ENCODE results near the gene NEK10.

Gene NEK10

DNA sequence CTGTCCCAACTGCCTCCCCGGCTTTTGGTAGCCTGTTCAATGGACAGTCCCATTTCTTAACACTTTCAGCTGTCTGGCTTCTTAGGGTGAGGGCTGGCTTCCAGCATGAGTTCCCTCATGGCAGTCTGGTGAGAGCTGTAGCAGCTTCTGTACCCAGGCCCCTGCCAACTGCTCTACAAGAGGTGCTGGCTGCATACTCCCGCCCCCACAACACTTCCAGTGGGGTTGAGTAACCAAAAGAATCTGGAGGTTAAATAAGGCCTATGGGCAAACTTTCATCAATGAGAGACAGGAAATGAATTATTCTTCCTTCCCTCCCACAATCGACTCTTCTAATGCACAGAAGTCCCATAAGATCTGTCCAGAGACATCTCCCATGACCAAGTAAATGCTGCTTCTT lies 145.0 kb downstream of the NEK10 start:
- H3K36me3 ChIP-seq = no peaks in the 10 kb centered on the region
- TF ChIP-seq, protein P1, sequence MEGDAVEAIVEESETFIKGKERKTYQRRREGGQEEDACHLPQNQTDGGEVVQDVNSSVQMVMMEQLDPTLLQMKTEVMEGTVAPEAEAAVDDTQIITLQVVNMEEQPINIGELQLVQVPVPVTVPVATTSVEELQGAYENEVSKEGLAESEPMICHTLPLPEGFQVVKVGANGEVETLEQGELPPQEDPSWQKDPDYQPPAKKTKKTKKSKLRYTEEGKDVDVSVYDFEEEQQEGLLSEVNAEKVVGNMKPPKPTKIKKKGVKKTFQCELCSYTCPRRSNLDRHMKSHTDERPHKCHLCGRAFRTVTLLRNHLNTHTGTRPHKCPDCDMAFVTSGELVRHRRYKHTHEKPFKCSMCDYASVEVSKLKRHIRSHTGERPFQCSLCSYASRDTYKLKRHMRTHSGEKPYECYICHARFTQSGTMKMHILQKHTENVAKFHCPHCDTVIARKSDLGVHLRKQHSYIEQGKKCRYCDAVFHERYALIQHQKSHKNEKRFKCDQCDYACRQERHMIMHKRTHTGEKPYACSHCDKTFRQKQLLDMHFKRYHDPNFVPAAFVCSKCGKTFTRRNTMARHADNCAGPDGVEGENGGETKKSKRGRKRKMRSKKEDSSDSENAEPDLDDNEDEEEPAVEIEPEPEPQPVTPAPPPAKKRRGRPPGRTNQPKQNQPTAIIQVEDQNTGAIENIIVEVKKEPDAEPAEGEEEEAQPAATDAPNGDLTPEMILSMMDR (IDR thresholded peaks at IDR 0.05; ENCODE audit: low read depth, low read length) = no peak

DNA sequence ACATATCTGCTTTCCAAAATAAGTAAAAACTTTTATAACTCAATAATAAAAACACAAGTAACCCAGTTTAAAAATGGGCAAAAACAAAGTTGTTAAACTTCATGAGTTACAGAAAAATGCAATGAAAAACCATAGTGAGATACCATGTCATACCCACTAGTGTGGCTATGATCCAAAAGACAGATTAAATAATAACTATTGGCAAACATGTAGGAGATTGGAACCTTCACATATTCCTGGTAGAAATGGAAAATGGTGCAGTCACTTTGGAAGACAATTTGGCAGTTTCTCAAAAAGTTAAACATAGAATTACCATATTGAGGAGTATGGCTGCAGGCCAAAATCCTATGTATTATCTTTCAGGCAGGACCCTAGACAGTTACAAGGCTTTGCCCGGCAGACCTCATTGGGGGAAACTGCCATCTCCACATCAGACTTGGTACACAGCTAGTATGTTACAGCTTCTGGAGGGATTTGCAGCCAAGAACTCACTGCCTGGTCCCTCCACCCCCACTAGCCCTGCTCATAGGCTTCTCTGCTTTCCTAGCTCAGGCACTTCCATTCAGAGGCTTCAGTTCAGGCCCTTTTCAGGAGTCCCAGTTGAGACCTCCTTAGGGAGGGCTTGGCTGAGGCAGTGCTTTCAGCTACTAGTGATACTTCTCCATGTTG lies 147.8 kb downstream of the NEK10 start:
- Histone ChIP-seq H3K27me3 (no peaks in the 10 kb centered on the region), H3K4me3 (ENCODE audit: low read depth, low read length) (no peak overlapping the region), H3K36me3 (no peaks in the 10 kb centered on the region), H3K4me1 (no peaks in the 10 kb centered on the region), H3K9me3 (no peaks in the 10 kb centered on the region)
- DNase-seq = no peak
- TF ChIP-seq, protein P1 (IDR thresholded peaks at IDR 0.05; ENCODE audit: low read depth, low read length) = no peak

More for the DNA sequence above, 145.0 kb downstream of the NEK10 start:
- Histone ChIP-seq H3K9me3 (no peaks in the 10 kb centered on the region), H3K4me1 (no peaks in the 10 kb centered on the region), H3K4me3 (ENCODE audit: low read depth, low read length) (no peak overlapping the region), H3K27me3 (no peaks in the 10 kb centered on the region)
- DNase-seq = no peak

DNA sequence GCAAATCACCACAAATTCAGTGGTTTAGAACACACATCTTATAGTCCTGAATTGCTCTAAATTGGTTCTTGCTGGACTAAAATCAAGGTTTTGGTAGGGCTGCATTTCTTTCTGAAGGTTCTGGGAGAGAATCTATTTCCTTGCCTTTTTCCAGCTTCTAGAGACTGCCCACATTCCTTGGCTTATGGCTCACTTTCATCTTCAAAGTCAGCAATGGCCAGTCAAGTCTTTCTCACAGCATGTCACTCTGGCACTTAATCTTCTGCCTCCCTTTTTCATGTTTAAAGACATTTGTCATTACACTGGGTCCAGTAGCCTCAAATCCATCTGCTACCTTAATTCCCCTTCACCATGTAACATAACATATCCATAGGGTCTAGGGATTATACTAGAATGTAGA lies 149.0 kb downstream of the NEK10 start:
- H3K4me3 ChIP-seq (ENCODE audit: low read depth, low read length) = no peak overlapping the region
- no peak for DNase-seq
- no peaks in the 10 kb centered on the region for H3K27me3 ChIP-seq
- no peaks in the 10 kb centered on the region for H3K36me3 ChIP-seq
- TF ChIP-seq, protein P1 (IDR thresholded peaks at IDR 0.05; ENCODE audit: low read depth, low read length) = no peak
- H3K9me3 ChIP-seq = no peaks in the 10 kb centered on the region
- no peaks in the 10 kb centered on the region for H3K4me1 ChIP-seq

GRCh38 chr3:27219127-27219845 lies 149.9 kb downstream of the NEK10 start:
- DNase-seq = no peak
- Histone ChIP-seq H3K36me3 (no peaks in the 10 kb centered on the region), H3K4me1 (no peaks in the 10 kb centered on the region), H3K4me3 (ENCODE audit: low read depth, low read length) (no peak overlapping the region), H3K9me3 (no peaks in the 10 kb centered on the region), H3K27me3 (no peaks in the 10 kb centered on the region)
- TF ChIP-seq, protein P1 (IDR thresholded peaks at IDR 0.05; ENCODE audit: low read depth, low read length) = no peak

- DNase-seq = no peak
- H3K4me1 ChIP-seq = no peaks in the 10 kb centered on the region
- H3K27me3 ChIP-seq = no peaks in the 10 kb centered on the region
- H3K4me3 ChIP-seq (ENCODE audit: low read depth, low read length) = no peak overlapping the region
- no peaks in the 10 kb centered on the region for H3K36me3 ChIP-seq
- H3K9me3 ChIP-seq = no peaks in the 10 kb centered on the region
- TF ChIP-seq, protein P1 (IDR thresholded peaks at IDR 0.05; ENCODE audit: low read depth, low read length) = no peak
These were observed 152.1 kb downstream of the NEK10 start for GRCh38 chr3:27216955-27217552.

Data from BE2C (cell line).